Common myeloid progenitor, CD34-positive (primary cell): ENCODE results near the gene TMED6.
A peak's percentile ranks its signal among the peaks of the same experiment; 100 is the strongest.

Experiments used
- CTCF ChIA-PET: fragments of 350-600 bp; sonication (Branson Sonifier 250); formaldehyde crosslinking; loops from one replicate; lab custom pipeline; 2021; ENCODE audit warnings: antibody characterized with exemption; lab: Charles Lee
- POLR2A ChIA-PET: fragments of 350-600 bp; sonication (Branson Sonifier 250); formaldehyde crosslinking; loops from one replicate; lab custom pipeline; 2021; ENCODE audit warnings: antibody characterized with exemption; lab: Charles Lee
- DNase-seq, 3 donors: peaks; one replicate each; pipeline versions ENCODE4 v3.0.0 to v3.0.0-alpha.2; 2013
- H3K27ac ChIP-seq, 2 experiments: 1 replicate in 1 of 2; 2 replicates in 1 of 2; pipeline ENCODE4 v1.7.0; 2013; ENCODE audit warnings: inconsistent platforms in 2 of 2, low read length in 2 of 2, mild to moderate bottlenecking in 2 of 2, low read depth in 1 of 2, moderate library complexity in 1 of 2; ENCODE audit not compliant: severe bottlenecking in 2 of 2, insufficient read depth in 1 of 2, poor library complexity in 1 of 2
- H3K27me3 ChIP-seq, 5 experiments: replicated peaks in 2 of 5; 1 replicate in 3 of 5; 2 replicates in 2 of 5; pipeline versions ENCODE4 v1.6.1 to v1.7.0; 2013; ENCODE audit warnings: low read length in 4 of 5, mild to moderate bottlenecking in 2 of 5, moderate library complexity in 2 of 5, inconsistent platforms in 1 of 5; ENCODE audit not compliant: insufficient read depth in 5 of 5, control insufficient read depth in 4 of 5
- H3K36me3 ChIP-seq, 4 experiments: 1 replicate in 2 of 4; 2 replicates in 2 of 4; pipeline versions ENCODE4 v1.6.1 to v1.7.0; 2013; ENCODE audit warnings: low read length in 3 of 4, control low read depth in 1 of 4, mild to moderate bottlenecking in 1 of 4; ENCODE audit not compliant: control insufficient read depth in 4 of 4, insufficient read depth in 4 of 4
- H3K4me1 ChIP-seq, 4 experiments: 1 replicate in 3 of 4; 2 replicates in 1 of 4; pipeline versions ENCODE4 v1.6.1 to v1.7.1; 2013; ENCODE audit warnings: low read length in 3 of 4, mild to moderate bottlenecking in 3 of 4, control low read depth in 1 of 4, inconsistent platforms in 1 of 4, moderate library complexity in 1 of 4; ENCODE audit not compliant: control insufficient read depth in 4 of 4, insufficient read depth in 4 of 4; ENCODE audit errors: control extremely low read depth in 1 of 4
- H3K4me3 ChIP-seq, 7 experiments: 1 replicate in 4 of 7; 2 replicates in 3 of 7; pipeline versions ENCODE4 v1.5.1 to v1.7.0; 2013; ENCODE audit warnings: mild to moderate bottlenecking in 7 of 7, low read length in 6 of 7, moderate library complexity in 6 of 7, inconsistent platforms in 2 of 7, low read depth in 2 of 7, control low read depth in 1 of 7; ENCODE audit not compliant: insufficient read depth in 4 of 7, control insufficient read depth in 1 of 7; ENCODE audit errors: extremely low read depth in 1 of 7
- H3K9me3 ChIP-seq, 5 experiments: 1 replicate in 4 of 5; 2 replicates in 1 of 5; pipeline versions ENCODE4 v1.6.1 to v1.7.1; 2013; ENCODE audit warnings: low read length in 4 of 5, mild to moderate bottlenecking in 2 of 5, inconsistent platforms in 1 of 5, low read depth in 1 of 5, moderate library complexity in 1 of 5; ENCODE audit not compliant: control insufficient read depth in 4 of 5, insufficient read depth in 2 of 5; ENCODE audit errors: control extremely low read depth in 1 of 5
- WGBS: methylation state at CpG from one replicate; pipeline ENCODE4 v1.1.5; 2013; ENCODE audit not compliant: insufficient coverage; 5-methylcytosine and 5-hydroxymethylcytosine counted together

The TMED6 gene

GRCh38 chr16:69393898-69394849 lies 42.6 kb upstream of the TMED6 start:
- CTCF ChIA-PET, result interaction anchor here (1.1 to 1.9 kb wide), 5 partner anchors 13 to 88 kb away, joined by 3 to 4 read pairs (median 3); partner anchors contain the start of gene CYB5B
- Histone ChIP-seq H3K27ac (no peak overlapping the region), H3K4me3 (no peak overlapping the region), H3K36me3 (no peaks in the 10 kb centered on the region), H3K4me1 (peaks cover 0 to 8% (median 7%) of the 10 kb centered on the region in 4 experiments), H3K27me3 (no peaks in the 10 kb centered on the region), H3K9me3 (no peaks in the 10 kb centered on the region)
- no peak for DNase-seq
- 95% methylated on average over 9 of the region's 10 CpGs for WGBS
- POLR2A ChIA-PET, result interaction anchor here (0.9 kb wide), 1 partner anchor 170 kb away, joined by 3 read pairs; no protein-coding TSS in a partner anchor

- WGBS, result no CpG with 5 or more reads among the region's 1 CpG
- ChIA-PET CTCF (interaction anchor here (0.6 to 3.0 kb wide), 4 partner anchors 10 to 89 kb away, joined by 3 to 11 read pairs (median 3); partner anchors contain the start of gene CYB5B), POLR2A (interaction anchor here (0.6 kb wide), 1 partner anchor 95 kb away, joined by 3 read pairs; no protein-coding TSS in a partner anchor)
- DNase-seq, result no peak
- Histone ChIP-seq H3K27me3 (no peaks in the 10 kb centered on the region), H3K9me3 (no peaks in the 10 kb centered on the region), H3K27ac (no peak overlapping the region), H3K4me3 (peak overlapping the region in 4 of 7 experiments; percentile 19 to 84 (median 78)), H3K4me1 (peaks cover 0 to 31% (median 27%) of the 10 kb centered on the region in 4 experiments), H3K36me3 (peaks cover 5 to 28% (median 15%) of the 10 kb centered on the region in 4 experiments)
Observed at GRCh38 chr16:69386596-69386995, 35.0 kb upstream of the TMED6 start.

DNA sequence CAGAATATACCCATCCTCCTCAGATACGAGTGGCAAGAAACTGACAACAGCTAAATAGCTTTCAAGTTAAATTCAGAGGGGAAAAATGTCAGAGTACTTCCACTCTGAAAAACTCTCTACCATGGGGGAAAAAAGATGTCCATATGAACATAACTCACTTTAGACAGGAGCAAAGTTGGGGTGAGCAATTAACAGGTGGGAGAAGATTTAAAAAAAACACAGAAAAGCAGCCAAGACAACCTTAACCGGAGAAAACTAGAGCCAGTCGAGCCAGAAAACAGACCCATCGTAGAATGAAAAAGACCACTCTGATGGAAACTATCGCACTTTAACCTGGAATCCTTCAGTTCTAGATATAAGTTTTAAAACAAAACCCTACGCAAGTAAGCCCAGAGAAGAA lies 33.4 kb upstream of the TMED6 start:
- no peaks in the 10 kb centered on the region for H3K9me3 ChIP-seq
- H3K36me3 ChIP-seq, result peaks cover 5 to 28% (median 18%) of the 10 kb centered on the region in 4 experiments
- H3K4me1 ChIP-seq, result peaks cover 0 to 44% (median 34%) of the 10 kb centered on the region in 4 experiments
- WGBS, result 3% methylated on average over 5 of the region's 6 CpGs
- ChIA-PET POLR2A (no interaction called here), CTCF (interaction anchor here (0.9 to 1.2 kb wide), 2 partner anchors 10 to 12 kb away, joined by 3 to 4 read pairs; no protein-coding TSS in a partner anchor)
- H3K27ac ChIP-seq, result peak overlapping the region; percentile 80 to 96
- no peak for DNase-seq
- peak overlapping the region; percentile 67 to 99 (median 84) for H3K4me3 ChIP-seq
- no peaks in the 10 kb centered on the region for H3K27me3 ChIP-seq

GRCh38 chr16:69382421-69382820 lies 30.8 kb upstream of the TMED6 start:
- DNase-seq, result peak in 1 of 3 donors; percentile 15
- CTCF ChIA-PET, result interaction anchor here (1.6 kb wide), 2 partner anchors 45 to 59 kb away, joined by 5 to 6 read pairs; no protein-coding TSS in a partner anchor
- Histone ChIP-seq H3K4me1 (peaks cover 0 to 44% (median 34%) of the 10 kb centered on the region in 4 experiments), H3K4me3 (no peak overlapping the region), H3K27ac (peak overlapping the region in 1 of 2 experiments; percentile 92), H3K9me3 (no peaks in the 10 kb centered on the region), H3K27me3 (no peaks in the 10 kb centered on the region), H3K36me3 (peaks cover 10 to 51% (median 31%) of the 10 kb centered on the region in 4 experiments)
- POLR2A ChIA-PET, result interaction anchor here (0.7 kb wide), 1 partner anchor 64 kb away, joined by 3 read pairs; no protein-coding TSS in a partner anchor
- no CpG with 5 or more reads among the region's 2 CpGs for WGBS

- 0% methylated on average over 2 of the region's 2 CpGs for WGBS
- no peaks in the 10 kb centered on the region for H3K9me3 ChIP-seq
- H3K27ac ChIP-seq, result peak overlapping the region; percentile 89 to 92
- POLR2A ChIA-PET, result interaction anchor here (0.6 kb wide), 1 partner anchor 29 kb away, joined by 4 read pairs; no protein-coding TSS in a partner anchor
- CTCF ChIA-PET, result interaction anchor here (1.1 to 1.6 kb wide), 3 partner anchors 14 to 58 kb away, joined by 3 to 5 read pairs (median 3); no protein-coding TSS in a partner anchor
- H3K4me3 ChIP-seq, result peak overlapping the region in 1 of 7 experiments; percentile 16
- H3K27me3 ChIP-seq, result no peaks in the 10 kb centered on the region
- peaks cover 10 to 52% (median 33%) of the 10 kb centered on the region in 4 experiments for H3K36me3 ChIP-seq
- DNase-seq, result peak; percentile 48 to 71 (median 56)
- peaks cover 0 to 38% (median 32%) of the 10 kb centered on the region in 4 experiments for H3K4me1 ChIP-seq
Observed at GRCh38 chr16:69381231-69381630, 29.6 kb upstream of the TMED6 start.

DNA sequence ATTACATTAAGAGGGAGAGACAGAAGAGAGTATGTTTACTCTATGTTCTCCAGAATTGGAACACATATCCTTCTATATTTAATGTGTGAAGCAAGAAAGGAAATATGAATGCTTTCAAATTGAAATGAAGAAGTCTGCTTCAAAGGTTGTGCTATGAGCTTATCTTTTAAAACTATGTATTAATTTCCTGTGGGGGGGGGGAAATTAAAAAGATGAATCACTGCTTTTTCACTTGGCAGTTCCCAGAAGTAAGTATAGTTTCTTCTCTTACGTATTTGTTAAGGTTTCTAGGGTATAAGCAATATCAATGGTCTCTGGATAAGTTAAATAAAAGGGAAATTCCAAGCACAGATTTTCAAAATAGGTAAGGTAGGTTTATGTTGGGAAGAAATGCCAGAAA lies 27.2 kb upstream of the TMED6 start:
- 100% methylated on average over 1 of the region's 1 CpG for WGBS
- Histone ChIP-seq H3K4me1 (peaks cover 0 to 26% (median 19%) of the 10 kb centered on the region in 4 experiments), H3K36me3 (peaks cover 11 to 49% (median 35%) of the 10 kb centered on the region in 4 experiments), H3K27ac (no peak overlapping the region), H3K27me3 (no peaks in the 10 kb centered on the region), H3K4me3 (no peak overlapping the region), H3K9me3 (no peaks in the 10 kb centered on the region)
- ChIA-PET POLR2A (no interaction called here), CTCF (interaction anchor here (0.6 to 1.1 kb wide), 6 partner anchors 10 to 1895 kb away, joined by 3 read pairs; no protein-coding TSS in a partner anchor)
- no peak for DNase-seq
